ENCODE measurements around the gene CCDC148. TPM values are rescaled to one million over a fixed set of nuclear protein-coding genes. Genes with fewer than 3 reads are reported as not detected.

The CCDC148 gene
- total RNA-seq, 2 experiments from 2014 or later: 0.16 TPM; not detected in 1

DNA sequence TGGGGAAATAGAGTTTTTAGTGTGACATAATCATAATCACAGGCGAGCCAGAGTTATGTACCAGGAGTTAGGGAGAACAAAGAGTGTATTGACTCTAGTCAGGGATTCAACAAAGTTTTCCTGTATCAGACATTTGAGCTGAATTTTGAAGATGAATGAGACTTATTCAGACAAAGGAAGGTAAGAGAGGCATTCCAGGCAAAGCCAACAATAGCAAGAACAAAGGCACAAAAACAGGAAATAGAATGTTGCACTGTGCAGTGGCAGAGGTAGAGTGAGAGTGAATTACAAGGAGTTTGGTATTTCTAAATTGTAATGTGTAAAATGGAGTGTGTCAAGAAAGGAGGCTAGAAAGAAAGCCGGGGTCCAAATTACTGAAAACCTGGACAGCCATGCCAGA lies 156.2 kb downstream of the CCDC148 start:
- Mint-ChIP-seq H3K36me3 (ENCODE audit: low read depth) (no peaks in the 10 kb centered on the region), H3K4me3 (no peak overlapping the region), H3K4me1 (ENCODE audit: low read depth) (no peaks in the 10 kb centered on the region), H3K9me3 (ENCODE audit: insufficient read depth) (no peaks in the 10 kb centered on the region), H3K27me3 (ENCODE audit: low read depth) (no peaks in the 10 kb centered on the region), H3K27ac (no peak overlapping the region)
- ChIA-PET POLR2A (no interaction called here), CTCF (no interaction called here)
- ATAC-seq (no peak), DNase-seq (no peak)

- POLR2A ChIA-PET: no interaction called here
- no peaks in the 10 kb centered on the region for H3K4me1 Mint-ChIP-seq (ENCODE audit: low read depth)
- DNase-seq (no peak), ATAC-seq (no peak)
- CTCF ChIA-PET: no interaction called here
- no peak overlapping the region for H3K27ac Mint-ChIP-seq
- H3K9me3 Mint-ChIP-seq (ENCODE audit: insufficient read depth): no peaks in the 10 kb centered on the region
- no peaks in the 10 kb centered on the region for H3K27me3 Mint-ChIP-seq (ENCODE audit: low read depth)
- no peaks in the 10 kb centered on the region for H3K36me3 Mint-ChIP-seq (ENCODE audit: low read depth)
- H3K4me3 Mint-ChIP-seq: no peak overlapping the region
These were observed 158.9 kb downstream of the CCDC148 start for GRCh38 chr2:158297606-158298005.

GRCh38 chr2:158297120-158297519 lies 159.4 kb downstream of the CCDC148 start:
- Mint-ChIP-seq H3K4me1 (ENCODE audit: low read depth) (no peaks in the 10 kb centered on the region), H3K4me3 (no peak overlapping the region), H3K36me3 (ENCODE audit: low read depth) (no peaks in the 10 kb centered on the region), H3K9me3 (ENCODE audit: insufficient read depth) (no peaks in the 10 kb centered on the region), H3K27me3 (ENCODE audit: low read depth) (no peaks in the 10 kb centered on the region), H3K27ac (no peak overlapping the region)
- ATAC-seq (no peak), DNase-seq (no peak)
- ChIA-PET POLR2A (no interaction called here), CTCF (no interaction called here)

DNA sequence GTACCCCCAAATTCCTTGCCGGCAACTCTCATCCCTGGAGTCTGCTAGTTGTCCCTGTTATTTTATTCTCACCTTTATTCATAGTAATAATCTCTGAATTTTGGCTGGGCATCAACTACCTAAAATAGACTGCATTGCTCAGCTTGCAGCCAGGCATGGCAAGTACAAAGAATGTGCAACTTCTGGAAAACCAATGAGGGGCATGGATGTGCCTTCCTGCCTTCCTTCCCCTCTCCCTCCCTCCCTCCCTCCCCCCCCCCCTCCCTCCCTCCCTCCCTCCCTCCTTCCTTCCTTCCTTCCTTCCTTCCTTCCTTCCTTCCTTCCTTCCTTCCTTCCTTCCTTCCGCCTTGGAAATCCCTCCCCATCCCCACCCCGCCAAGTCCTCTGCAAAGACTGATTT lies 162.8 kb downstream of the CCDC148 start:
- ATAC-seq: no peak
- no peak overlapping the region for H3K4me3 Mint-ChIP-seq
- no peak overlapping the region for H3K27ac Mint-ChIP-seq
- no peaks in the 10 kb centered on the region for H3K9me3 Mint-ChIP-seq (ENCODE audit: insufficient read depth)
- DNase-seq: no peak
- ChIA-PET CTCF (no interaction called here), POLR2A (no interaction called here)
- H3K4me1 Mint-ChIP-seq (ENCODE audit: low read depth): no peaks in the 10 kb centered on the region
- H3K36me3 Mint-ChIP-seq (ENCODE audit: low read depth): no peaks in the 10 kb centered on the region
- no peaks in the 10 kb centered on the region for H3K27me3 Mint-ChIP-seq (ENCODE audit: low read depth)

DNA sequence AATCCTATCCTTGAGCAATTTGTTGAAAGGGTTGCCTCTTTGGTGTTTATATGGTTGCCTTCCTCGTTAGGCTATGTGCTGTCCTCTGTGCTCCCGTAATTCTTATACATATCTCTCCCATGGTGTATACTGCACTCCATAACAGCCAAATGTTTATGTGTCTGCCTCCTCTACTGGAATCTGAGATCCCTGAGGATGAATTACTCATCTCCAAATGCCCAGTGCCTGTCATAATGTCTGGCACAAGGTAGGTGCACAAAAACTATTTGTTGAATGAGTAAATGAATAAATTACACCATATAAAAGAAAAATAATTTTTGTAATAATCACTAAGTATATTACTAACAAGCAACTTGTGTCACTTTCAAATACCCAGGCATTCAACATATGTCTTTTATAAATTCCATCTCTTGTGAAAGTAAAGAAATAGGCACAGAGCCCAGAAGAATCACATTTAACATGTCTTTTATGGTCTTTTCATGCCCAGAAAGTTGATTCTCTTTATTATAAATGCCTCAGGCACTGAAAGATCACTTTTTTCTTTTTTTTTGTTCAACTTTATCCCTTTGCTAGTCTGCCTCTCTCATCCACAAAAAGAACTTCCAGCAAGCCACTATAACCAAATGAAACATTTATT lies 164.9 kb downstream of the CCDC148 start:
- Mint-ChIP-seq H3K27me3 (ENCODE audit: low read depth) (no peaks in the 10 kb centered on the region), H3K4me3 (no peak overlapping the region), H3K9me3 (ENCODE audit: insufficient read depth) (no peaks in the 10 kb centered on the region), H3K27ac (no peak overlapping the region), H3K36me3 (ENCODE audit: low read depth) (no peaks in the 10 kb centered on the region), H3K4me1 (ENCODE audit: low read depth) (no peaks in the 10 kb centered on the region)
- DNase-seq (no peak), ATAC-seq (no peak)
- ChIA-PET POLR2A (no interaction called here), CTCF (no interaction called here)

- Mint-ChIP-seq H3K9me3 (ENCODE audit: insufficient read depth) (no peaks in the 10 kb centered on the region), H3K27me3 (ENCODE audit: low read depth) (no peaks in the 10 kb centered on the region), H3K36me3 (ENCODE audit: low read depth) (no peaks in the 10 kb centered on the region), H3K27ac (no peak overlapping the region), H3K4me1 (ENCODE audit: low read depth) (no peaks in the 10 kb centered on the region), H3K4me3 (no peak overlapping the region)
- DNase-seq (no peak), ATAC-seq (no peak)
- POLR2A ChIA-PET: no interaction called here
- CTCF ChIA-PET: no interaction called here
These were observed 166.3 kb downstream of the CCDC148 start for GRCh38 chr2:158290225-158290624.

DNA sequence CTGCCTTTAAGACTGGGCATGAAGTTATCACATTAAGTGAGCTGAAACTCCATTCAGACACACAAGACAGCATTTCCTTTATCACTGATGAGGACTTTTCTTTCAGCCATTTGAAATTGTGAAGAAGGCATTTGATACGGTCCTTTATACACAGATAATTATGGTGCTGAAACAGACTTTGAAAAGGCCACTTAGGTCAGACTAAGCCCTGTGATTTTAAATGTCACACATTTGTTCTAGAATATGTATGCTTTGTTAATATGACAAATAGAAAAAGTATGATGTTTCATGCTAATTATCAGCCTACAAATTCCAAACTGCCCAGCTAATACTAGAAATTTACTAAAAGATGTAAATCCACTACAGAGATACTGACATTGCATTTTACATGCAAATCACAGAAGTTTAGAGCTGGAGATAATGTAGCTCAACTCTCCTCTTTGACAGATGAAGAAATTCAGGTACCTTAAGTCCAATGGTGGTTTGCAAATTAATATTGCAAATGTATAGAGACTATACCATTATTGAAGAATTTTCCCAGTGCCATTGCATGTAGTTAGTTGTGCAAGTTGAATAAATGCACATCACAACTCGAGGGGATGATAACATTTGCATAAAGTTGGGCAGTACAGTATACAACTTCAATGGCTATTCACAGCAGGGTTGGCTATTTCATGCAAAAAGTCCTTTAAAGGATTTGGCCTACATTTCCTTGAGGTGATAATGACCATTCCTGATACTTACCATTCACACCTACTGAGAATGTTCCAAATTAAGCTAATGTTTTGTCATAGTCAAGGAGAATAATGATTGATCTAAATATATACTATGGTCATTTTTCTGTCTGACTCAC lies 179.7 kb downstream of the CCDC148 start:
- Mint-ChIP-seq H3K27ac (no peak overlapping the region), H3K4me1 (ENCODE audit: low read depth) (no peaks in the 10 kb centered on the region), H3K27me3 (ENCODE audit: low read depth) (no peaks in the 10 kb centered on the region), H3K9me3 (ENCODE audit: insufficient read depth) (no peaks in the 10 kb centered on the region), H3K36me3 (ENCODE audit: low read depth) (no peaks in the 10 kb centered on the region), H3K4me3 (no peak overlapping the region)
- CTCF ChIA-PET: no interaction called here
- POLR2A ChIA-PET: no interaction called here
- DNase-seq: no peak
- no peak for ATAC-seq

- Mint-ChIP-seq H3K9me3 (ENCODE audit: insufficient read depth) (no peaks in the 10 kb centered on the region), H3K27me3 (ENCODE audit: low read depth) (no peaks in the 10 kb centered on the region), H3K4me1 (ENCODE audit: low read depth) (no peaks in the 10 kb centered on the region), H3K27ac (no peak overlapping the region), H3K36me3 (ENCODE audit: low read depth) (no peaks in the 10 kb centered on the region), H3K4me3 (no peak overlapping the region)
- POLR2A ChIA-PET: no interaction called here
- ATAC-seq (no peak), DNase-seq (no peak)
- CTCF ChIA-PET: no interaction called here
These were observed 182.8 kb downstream of the CCDC148 start for GRCh38 chr2:158273791-158274190.

DNA sequence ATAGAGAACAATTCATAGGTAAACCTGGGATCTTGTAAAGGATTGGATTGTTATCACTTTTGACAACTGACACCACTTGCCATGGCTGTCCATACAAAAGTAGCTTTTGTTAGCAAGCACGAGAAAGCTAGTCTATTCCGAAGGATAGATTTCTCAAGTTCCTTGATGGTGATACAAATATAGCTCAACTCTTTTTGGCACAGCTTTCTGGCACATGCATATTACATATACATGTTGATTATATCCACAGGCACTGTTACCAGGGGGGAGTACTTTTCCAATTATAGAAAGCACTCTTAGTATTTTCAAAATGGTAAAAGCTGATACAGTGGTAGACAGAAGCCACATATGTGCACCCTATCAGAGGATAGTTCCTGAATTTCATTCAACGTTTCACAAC lies 186.0 kb downstream of the CCDC148 start:
- POLR2A ChIA-PET: no interaction called here
- DNase-seq (no peak), ATAC-seq (no peak)
- H3K4me3 Mint-ChIP-seq: no peak overlapping the region
- H3K9me3 Mint-ChIP-seq (ENCODE audit: insufficient read depth): no peaks in the 10 kb centered on the region
- H3K27me3 Mint-ChIP-seq (ENCODE audit: low read depth): no peaks in the 10 kb centered on the region
- no peak overlapping the region for H3K27ac Mint-ChIP-seq
- no peaks in the 10 kb centered on the region for H3K36me3 Mint-ChIP-seq (ENCODE audit: low read depth)
- CTCF ChIA-PET: no interaction called here
- H3K4me1 Mint-ChIP-seq (ENCODE audit: low read depth): no peaks in the 10 kb centered on the region

DNA sequence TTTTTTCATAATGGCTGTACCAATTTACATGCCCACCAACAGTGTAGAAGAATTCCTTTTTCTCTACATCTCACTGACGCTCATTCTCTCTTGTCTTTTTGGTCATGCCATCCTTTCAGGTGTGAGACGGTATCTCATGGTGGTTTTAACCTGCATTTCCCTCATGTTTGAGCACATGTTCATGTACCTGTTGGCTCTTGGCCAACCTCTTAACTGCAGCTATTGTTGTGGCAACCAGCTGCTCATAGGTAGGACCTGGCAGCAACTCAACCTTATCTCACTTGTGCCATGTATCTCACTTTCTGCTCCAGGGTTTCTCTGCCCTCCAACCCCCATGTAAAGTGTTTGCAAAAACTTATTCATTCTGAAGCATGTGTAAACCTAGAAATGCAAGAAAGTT lies 187.4 kb downstream of the CCDC148 start:
- no peak overlapping the region for H3K27ac Mint-ChIP-seq
- H3K9me3 Mint-ChIP-seq (ENCODE audit: insufficient read depth): no peaks in the 10 kb centered on the region
- no peaks in the 10 kb centered on the region for H3K36me3 Mint-ChIP-seq (ENCODE audit: low read depth)
- no peak overlapping the region for H3K4me3 Mint-ChIP-seq
- ChIA-PET POLR2A (no interaction called here), CTCF (no interaction called here)
- no peak for DNase-seq
- ATAC-seq: no peak
- H3K27me3 Mint-ChIP-seq (ENCODE audit: low read depth): no peaks in the 10 kb centered on the region
- no peaks in the 10 kb centered on the region for H3K4me1 Mint-ChIP-seq (ENCODE audit: low read depth)

DNA sequence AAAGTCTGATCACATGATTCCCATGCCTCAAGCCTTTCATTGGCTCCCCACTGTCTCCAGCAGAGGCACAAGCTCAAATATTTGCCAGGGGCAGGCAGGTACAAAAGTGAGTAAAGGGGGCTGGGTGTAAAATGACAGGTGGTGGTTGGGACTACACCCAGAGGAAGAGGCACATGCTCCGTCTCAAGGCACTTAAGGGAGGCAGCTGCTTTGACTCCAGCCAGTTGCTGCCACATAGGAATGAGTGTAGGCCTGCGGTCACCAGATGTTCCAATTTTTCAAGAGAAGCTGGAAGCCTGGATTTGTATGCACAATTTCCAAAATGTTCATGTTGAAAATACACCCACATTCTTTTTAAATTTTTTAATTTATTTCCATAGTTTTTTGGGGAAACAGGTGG lies 190.4 kb downstream of the CCDC148 start:
- DNase-seq (no peak), ATAC-seq (no peak)
- H3K9me3 Mint-ChIP-seq (ENCODE audit: insufficient read depth): no peaks in the 10 kb centered on the region
- H3K27me3 Mint-ChIP-seq (ENCODE audit: low read depth): no peaks in the 10 kb centered on the region
- H3K36me3 Mint-ChIP-seq (ENCODE audit: low read depth): no peaks in the 10 kb centered on the region
- H3K4me1 Mint-ChIP-seq (ENCODE audit: low read depth): no peaks in the 10 kb centered on the region
- H3K27ac Mint-ChIP-seq: no peak overlapping the region
- no peak overlapping the region for H3K4me3 Mint-ChIP-seq
- ChIA-PET CTCF (no interaction called here), POLR2A (no interaction called here)

DNA sequence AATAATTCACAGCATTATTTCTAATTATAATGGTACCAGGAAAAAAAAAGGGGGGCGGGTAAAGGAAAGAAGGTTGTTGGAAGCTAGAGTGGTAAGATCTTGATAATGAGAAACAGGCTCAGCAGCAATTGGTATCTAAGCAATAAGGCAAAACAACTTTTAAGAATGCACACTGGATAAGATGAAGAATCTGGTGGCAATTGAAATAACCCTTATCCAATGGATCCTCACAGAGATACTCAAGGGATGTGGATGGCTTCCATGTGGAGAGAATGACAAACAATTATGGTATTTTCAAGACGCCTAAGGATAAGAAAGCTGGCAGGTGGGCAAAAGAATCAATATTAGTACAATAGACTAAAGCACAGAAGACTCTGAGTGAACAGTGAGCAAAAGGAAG lies 201.3 kb downstream of the CCDC148 start:
- H3K36me3 Mint-ChIP-seq (ENCODE audit: low read depth): no peaks in the 10 kb centered on the region
- ATAC-seq (no peak), DNase-seq (no peak)
- no peak overlapping the region for H3K4me3 Mint-ChIP-seq
- no peak overlapping the region for H3K27ac Mint-ChIP-seq
- H3K4me1 Mint-ChIP-seq (ENCODE audit: low read depth): no peaks in the 10 kb centered on the region
- H3K9me3 Mint-ChIP-seq (ENCODE audit: insufficient read depth): no peaks in the 10 kb centered on the region
- ChIA-PET POLR2A (no interaction called here), CTCF (no interaction called here)
- peaks cover 11% of the 10 kb centered on the region for H3K27me3 Mint-ChIP-seq (ENCODE audit: low read depth)

DNA sequence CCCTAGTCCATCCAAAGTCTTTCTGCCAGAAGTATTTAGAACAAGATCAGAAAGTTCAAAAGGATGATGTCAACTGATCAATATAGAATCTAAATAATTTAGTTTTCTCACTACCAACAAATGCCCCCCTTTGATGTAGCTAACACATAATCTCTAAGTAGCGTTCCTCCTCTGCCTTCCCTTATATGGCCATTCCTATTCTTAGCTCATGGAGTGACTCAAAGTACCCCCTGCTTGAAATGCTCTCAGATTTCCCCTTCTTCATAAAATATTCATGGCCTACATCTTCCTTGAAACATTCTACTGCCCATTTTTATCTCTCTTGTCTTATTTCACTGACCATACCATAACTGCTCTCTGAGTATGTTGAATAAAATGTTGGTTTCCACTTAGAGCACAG lies 203.4 kb downstream of the CCDC148 start:
- H3K27me3 Mint-ChIP-seq (ENCODE audit: low read depth): peaks cover 11% of the 10 kb centered on the region
- no peaks in the 10 kb centered on the region for H3K36me3 Mint-ChIP-seq (ENCODE audit: low read depth)
- CTCF ChIA-PET: no interaction called here

More for the DNA sequence above, 203.4 kb downstream of the CCDC148 start:
- H3K4me3 Mint-ChIP-seq: no peak overlapping the region
- ATAC-seq (no peak), DNase-seq (no peak)
- H3K9me3 Mint-ChIP-seq (ENCODE audit: insufficient read depth): no peaks in the 10 kb centered on the region
- no peaks in the 10 kb centered on the region for H3K4me1 Mint-ChIP-seq (ENCODE audit: low read depth)
- no peak overlapping the region for H3K27ac Mint-ChIP-seq
- POLR2A ChIA-PET: no interaction called here

All from activated CD8-positive, alpha-beta T cell treated with anti-CD3 and anti-CD28 coated beads, Interleukin-2, amount 10 ng/mL, durations not matched to agents 7 days and 5 days (primary cell).